GM21619 (cell line): ENCODE results near the gene AREL1.

Experiments used
- ATAC-seq: cut with Tn5 transposase; IDR thresholded peaks from one replicate; pipeline ENCODE4 v1.9.1; 2021; ENCODE audit not compliant: unreplicated experiment

Gene AREL1

GRCh38 chr14:74660863-74661262 is 52.0 kb downstream of the AREL1 start:
- ATAC-seq = no peak

DNA sequence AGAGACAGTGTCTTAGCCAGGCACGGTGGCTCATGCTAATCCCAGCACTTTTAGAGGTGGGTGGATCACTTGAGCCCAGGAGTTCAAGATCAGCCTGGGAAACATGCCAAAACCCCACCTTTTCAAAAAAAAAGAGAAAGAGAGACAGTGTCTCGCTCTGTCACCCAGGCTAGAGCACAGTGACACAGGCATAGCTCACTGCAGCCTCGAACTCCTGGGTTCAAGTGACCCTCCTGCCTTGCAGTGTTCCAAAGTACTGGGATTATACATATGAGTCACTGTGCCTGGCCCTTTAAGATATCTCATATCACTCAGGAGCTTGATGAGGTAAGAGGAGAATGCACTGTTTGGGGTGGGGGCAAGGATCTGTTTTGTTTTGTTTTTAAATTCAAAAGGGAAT is 52.7 kb downstream of the AREL1 start:
- no peak for ATAC-seq

- ATAC-seq = no peak
Observed at GRCh38 chr14:74658535-74659131, 54.2 kb downstream of the AREL1 start.

GRCh38 chr14:74656964-74657363 is 55.9 kb downstream of the AREL1 start:
- ATAC-seq = no peak

- no peak for ATAC-seq
Observed at GRCh38 chr14:74655599-74656395, 57.1 kb downstream of the AREL1 start.

DNA sequence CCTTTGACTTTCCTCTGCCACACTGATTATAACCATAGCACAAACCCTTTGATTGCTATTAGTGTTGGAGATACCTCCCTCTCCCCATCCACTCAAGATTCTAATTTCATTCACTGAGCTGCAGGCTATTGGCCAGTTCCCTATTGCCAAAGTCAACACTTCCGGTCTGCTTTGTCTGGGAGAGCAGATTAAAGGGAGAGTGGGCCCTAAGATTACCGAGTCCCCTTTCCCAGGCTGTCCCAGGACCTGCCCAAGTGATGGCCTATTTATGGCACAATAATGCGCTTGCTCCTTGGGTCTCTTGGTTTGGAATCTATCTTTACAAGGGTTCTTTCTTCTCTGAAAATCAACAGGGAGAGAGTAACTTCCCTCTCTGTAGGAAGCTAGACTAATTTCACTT is 57.9 kb downstream of the AREL1 start:
- no peak for ATAC-seq

DNA sequence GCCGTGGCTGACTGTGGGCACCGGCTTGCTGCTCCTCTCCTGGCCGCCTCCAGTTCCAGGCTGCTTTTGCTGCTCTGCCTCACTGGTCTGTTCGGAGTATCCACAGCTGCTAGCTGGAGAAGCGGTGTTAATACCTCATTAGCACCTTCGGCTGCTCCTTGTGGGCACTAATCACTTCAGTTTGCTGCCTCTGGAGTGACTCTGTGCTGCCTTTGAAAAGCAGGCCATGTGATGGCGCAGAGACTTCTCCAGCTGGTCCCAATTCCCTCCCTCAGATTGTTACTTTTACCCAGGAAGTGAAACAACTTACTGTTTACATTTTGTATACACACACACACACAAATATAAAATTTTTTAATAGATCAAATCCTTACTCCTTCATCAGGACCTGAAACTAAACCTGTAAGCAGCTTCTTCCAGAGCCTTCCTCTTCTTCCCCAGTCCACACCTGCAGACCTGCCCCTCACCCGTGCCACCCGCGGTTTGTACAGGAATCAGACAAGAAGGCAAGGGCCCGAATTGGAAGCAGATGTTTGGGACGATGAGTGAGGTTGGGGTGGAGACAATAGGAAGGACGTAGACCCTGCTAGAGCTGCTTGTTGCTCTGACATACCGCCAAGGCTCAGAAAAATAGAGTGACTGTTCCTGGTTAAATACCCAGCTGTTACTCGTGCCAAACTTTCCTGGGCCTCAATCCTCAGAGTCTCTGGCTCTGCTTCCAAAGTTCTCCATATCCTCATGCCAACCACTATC is 59.3 kb downstream of the AREL1 start:
- ATAC-seq = no peak

DNA sequence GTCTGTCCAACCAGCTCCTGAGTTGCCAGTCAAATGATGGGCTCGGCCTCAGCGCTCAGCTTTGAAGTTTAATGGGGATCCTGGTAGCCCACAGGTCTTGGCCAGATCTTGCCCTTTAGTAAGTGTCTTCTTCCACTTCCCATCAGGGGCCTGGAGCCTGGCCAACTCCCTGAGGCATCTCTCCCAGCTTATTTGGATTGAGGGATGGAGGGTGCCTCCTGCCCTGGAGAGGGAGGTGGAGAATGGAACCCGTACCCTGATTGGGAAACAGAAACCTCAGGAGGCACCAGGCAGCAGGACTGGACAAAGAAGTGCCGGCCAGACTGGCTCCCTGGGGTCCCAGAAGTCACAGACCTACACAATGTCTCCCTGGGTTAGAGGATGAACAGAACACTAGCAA is 60.3 kb downstream of the AREL1 start:
- ATAC-seq = no peak

- no peak for ATAC-seq
Observed at GRCh38 chr14:74650927-74651686, 61.8 kb downstream of the AREL1 start.

- ATAC-seq = no peak
Observed at GRCh38 chr14:74649673-74650072, 63.2 kb downstream of the AREL1 start.

GRCh38 chr14:74649167-74649566 is 63.7 kb downstream of the AREL1 start:
- no peak for ATAC-seq

DNA sequence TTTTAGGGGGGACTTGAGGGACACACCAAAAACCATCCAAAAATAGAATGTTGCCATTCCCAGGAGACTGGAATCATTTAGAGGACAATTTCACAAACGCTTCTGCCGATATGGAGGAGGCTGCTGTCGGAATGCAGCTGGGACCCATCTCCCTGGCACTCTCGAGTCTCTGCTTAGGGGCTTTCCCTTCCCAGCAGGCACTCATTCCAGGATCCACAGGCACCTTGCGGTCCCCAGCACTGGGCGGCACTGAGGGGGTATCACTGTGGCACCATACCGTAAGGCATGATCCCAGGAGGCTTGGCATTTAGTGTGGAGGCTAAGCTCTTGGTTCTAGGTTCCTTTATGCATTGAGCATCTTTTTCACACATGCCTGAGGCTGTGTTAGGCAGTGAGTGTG is 64.3 kb downstream of the AREL1 start:
- ATAC-seq = no peak

DNA sequence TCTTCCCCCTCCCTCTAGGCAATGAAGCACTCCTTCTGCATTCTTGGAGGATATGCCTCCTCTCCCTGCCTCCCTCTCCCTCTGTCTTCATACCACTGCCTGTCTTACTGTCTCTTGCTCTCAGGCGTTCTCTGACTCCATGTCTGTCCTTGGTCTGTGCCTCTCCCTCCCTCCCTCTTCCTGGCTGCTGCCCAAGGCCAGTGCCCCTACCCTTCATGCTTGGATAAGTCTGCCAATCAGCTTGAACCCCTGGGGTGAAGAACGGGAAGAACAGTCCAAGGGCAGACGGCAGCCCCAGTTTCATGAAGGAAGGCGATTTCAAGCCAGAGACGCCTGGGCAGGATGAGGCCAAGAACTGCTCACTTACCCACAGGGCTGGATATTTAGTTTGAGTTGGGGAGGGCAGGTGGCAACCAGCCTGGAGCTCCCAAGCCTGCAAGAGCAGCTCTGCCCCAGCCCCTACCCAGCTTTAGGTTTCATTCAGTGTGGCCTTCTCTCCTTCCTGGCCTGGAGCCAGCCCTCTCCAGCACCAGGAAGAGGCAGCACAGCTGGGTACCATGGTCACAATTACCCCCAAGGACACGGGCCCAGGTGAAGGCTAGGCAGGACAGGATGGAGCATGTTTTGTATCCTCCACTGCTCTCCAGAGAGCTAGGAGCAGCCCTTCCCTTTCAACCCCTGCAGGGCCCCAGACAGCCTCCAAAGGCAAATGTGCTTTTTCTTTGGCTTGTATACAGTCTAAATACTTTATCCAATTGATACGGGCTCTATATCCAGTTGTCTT is 65.0 kb downstream of the AREL1 start:
- ATAC-seq = no peak

DNA sequence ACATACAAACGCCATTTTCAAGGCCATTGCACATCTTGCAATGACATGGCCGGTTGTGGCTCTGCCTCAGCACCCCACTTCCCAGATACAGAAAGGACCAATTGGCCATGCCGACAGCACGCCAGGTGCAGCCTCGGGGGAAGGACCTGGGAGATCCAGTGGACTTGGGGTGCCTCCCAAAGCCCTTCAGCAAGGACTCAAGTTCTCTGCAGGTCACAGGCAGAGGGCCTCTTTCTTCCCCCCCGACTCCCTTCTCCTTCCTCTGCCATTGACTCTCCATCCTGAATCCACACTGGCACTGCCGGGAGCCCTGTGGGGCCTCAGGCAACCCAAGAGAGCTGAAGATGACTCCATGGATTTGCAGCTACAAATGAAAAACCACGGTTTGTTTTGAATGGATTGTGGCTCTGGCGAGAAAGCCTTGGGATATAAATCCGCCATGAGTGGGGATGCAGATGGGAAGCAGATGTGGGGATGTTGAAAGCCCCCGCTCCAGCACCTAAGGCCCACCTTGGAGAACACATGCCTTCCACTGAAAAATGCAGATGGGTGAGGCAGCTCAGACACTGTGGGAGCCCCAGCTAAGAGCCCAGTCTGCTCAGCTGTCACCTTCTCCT is 65.7 kb downstream of the AREL1 start:
- no peak for ATAC-seq

- ATAC-seq = no peak
Observed at GRCh38 chr14:74645756-74646470, 67.0 kb downstream of the AREL1 start.

DNA sequence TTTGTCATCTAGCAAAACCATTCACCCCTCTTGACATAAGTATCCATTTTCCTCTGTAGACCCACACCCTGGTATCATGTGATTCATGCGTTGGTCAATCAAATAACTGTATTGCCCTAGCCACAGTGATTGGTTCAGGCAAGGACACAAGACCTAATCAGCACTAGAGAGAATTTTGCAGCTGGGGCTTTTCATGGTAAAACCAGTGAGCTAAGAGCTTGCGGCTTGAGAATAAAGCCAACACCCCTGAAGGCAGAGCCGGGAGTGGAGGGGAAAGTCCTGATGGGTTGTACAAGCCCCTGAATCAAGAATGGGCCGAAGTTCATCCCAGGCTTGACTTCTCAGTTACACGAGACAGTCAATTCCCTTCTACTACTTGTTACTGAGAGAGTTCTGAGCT is 67.6 kb downstream of the AREL1 start:
- ATAC-seq = no peak

GRCh38 chr14:74641601-74642391 is 71.1 kb downstream of the AREL1 start:
- ATAC-seq = no peak

DNA sequence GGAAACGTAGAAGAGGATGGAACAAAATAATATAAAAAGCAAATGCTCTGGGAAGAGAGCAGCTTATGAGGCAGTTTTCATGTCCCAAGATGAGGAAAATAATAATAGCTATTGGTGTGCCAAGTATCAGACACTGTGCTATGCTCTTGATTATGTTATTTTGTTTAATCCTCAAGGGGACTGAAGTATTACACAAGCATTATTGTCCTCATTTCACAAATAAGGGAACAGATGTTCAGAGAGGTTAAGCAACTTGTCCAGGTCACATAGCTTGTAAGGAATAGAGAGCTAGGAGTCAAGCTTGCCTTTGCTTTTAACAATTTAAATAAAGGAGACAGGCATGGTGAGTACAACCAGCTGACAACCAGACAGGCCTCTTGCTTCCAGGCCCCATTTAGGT is 73.9 kb downstream of the AREL1 start:
- no peak for ATAC-seq

- ATAC-seq = no peak
Observed at GRCh38 chr14:74638066-74638465, 74.8 kb downstream of the AREL1 start.
